C4-2B (cell line): ENCODE measurements around the gene P2RX6.

Source experiments
- CTCF ChIP-seq: fragments of 450-650 bp; conservative IDR thresholded peaks from 2 replicates; pipeline ENCODE4 v1.5.1; 2017; ENCODE audit warnings: mild to moderate bottlenecking
- ZFX ChIP-seq: fragments of 450-650 bp; IDR thresholded peaks from 2 replicates; pipeline ENCODE4 v1.6.1; 2017

GRCh38 chr22:21000207-21000986 lies 14.6 kb upstream of the P2RX6 start:
- TF ChIP-seq CTCF (no peak), ZFX (no peak)
